ENCODE data around the gene PAK1.

The PAK1 gene

DNA sequence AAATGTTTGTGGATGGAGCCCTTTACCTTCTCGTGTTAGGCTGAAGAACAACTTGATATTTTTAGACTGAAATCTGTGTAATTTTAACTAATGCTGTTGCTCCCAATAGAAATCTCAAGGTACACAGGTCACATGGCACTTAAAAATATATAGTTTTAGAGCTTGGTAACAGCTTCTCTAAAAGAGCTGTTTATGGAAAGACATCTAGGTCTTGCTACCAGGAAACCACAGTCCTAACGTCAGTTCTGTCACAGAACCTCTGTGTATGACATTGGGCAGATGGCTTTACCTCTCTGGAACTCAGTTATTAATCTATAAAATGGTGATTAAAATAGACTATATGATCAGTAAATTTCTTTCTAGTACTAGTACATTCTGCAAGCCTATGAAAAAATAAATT lies 35.4 kb downstream of the PAK1 start:
- DNase-seq (ENCODE audit: low read depth in 4 of 4, low spot score in 1 of 4): no peak

- DNase-seq (ENCODE audit: low read depth in 4 of 4, low spot score in 1 of 4): no peak
Measured at GRCh38 chr11:77436969-77437368, 36.9 kb downstream of the PAK1 start.

GRCh38 chr11:77436506-77436905 lies 37.4 kb downstream of the PAK1 start:
- DNase-seq (ENCODE audit: low read depth in 4 of 4, low spot score in 1 of 4): no peak

DNA sequence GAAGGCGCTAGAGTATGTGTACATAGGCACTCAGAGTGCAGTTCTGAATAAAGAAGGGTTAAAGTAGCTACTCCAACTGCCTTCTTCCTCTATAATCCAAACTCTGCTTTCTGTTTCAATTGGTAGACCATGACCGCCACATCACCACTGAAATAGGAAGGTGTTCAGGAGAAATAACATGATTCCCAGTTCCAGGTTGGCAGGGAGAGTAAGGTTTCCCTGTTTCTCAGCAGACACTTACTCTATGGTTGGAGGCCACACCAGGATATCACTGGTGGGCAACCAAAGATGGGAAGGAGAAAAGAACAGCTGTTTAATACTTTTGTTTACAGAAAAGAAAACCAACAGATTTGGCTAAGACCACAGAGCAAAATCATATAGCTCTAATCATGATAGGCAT lies 37.9 kb downstream of the PAK1 start:
- no peak for DNase-seq (ENCODE audit: low read depth in 4 of 4, low spot score in 1 of 4)

DNA sequence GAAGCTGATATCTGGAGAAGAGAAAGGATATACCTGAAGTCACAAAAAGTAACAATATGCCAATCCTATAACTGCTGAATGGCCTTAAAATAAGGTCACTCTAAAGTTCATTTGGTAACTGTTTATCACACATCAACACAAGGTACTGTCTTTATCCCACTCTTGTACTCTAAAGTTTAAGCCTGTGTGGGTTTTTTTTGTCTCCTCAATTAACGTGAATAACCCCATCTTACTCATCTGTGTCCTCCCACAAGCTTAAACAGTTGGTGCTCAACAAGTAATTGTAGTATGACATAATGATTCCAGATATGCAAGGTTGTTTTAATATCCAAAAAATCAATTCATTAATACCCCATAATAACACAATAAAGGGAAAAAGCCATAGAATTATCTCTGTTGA lies 42.1 kb downstream of the PAK1 start:
- no peak for DNase-seq (ENCODE audit: low read depth in 4 of 4, low spot score in 1 of 4)

DNA sequence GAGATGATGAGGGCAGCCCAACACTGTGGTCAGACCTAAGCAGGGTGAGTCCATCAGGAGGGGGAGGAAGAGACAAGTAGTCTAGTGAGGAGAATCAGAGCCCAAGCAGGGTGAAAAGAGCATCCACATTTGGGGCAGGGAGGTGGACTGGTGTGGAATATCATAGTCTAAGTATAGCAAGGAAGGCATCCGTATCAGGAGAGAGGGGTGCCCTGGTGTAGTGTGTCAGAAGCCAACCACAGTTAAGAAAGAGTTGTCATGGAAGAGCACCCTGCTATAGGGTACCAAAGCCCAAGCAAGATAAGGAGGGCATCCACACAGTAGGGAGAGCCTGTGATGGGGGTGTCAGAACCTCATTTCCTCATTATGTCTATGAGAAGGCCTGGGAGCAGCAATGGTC lies 45.3 kb downstream of the PAK1 start:
- DNase-seq (ENCODE audit: low read depth in 4 of 4, low spot score in 1 of 4): no peak

- DNase-seq (ENCODE audit: low read depth in 4 of 4, low spot score in 1 of 4): no peak
Measured at GRCh38 chr11:77425346-77425745, 48.5 kb downstream of the PAK1 start.

GRCh38 chr11:77424644-77425043 lies 49.2 kb downstream of the PAK1 start:
- DNase-seq (ENCODE audit: low read depth in 4 of 4, low spot score in 1 of 4): no peak

DNA sequence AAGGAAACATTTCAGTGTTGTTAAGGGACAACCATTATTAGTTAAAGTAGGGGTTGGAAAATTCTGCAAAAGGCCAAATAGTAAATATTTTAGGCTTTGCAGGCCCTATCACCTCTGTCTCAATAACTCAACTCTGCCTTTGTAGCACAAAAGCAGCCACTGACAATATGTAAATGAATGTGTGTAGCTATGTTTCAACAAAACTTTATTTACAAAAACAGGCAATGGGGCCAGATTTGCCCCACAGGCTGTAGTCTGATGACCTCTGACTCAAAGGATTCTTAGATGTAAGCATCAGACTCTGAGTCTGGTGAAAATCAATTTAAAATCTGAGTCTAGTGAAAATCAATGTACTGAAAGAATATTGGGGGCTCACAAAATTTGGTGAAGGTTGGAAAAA lies 50.3 kb downstream of the PAK1 start:
- no peak for DNase-seq (ENCODE audit: low read depth in 4 of 4, low spot score in 1 of 4)

DNA sequence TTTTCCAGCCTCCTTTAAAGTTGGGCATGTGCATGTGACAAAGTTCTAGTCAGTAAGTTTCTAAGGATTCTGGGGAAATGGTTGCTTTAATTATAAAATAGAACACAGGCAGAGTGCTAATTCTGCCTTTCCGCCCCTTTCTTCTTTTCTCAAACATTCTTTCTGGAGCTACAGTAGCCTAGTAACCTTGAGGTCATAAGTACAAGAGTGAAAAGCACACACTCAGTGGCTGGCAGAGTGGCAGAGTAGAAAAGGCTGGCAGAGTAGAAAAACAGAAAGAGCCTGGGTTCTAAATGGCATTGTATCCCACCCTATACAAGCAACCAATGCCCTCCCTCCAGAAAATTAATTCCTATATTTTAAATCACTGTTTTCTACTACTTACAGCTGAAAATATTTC lies 51.2 kb downstream of the PAK1 start:
- no peak for DNase-seq (ENCODE audit: low read depth in 4 of 4, low spot score in 1 of 4)

GRCh38 chr11:77421041-77421723 lies 52.7 kb downstream of the PAK1 start:
- no peak for DNase-seq (ENCODE audit: low read depth in 4 of 4, low spot score in 1 of 4)

DNA sequence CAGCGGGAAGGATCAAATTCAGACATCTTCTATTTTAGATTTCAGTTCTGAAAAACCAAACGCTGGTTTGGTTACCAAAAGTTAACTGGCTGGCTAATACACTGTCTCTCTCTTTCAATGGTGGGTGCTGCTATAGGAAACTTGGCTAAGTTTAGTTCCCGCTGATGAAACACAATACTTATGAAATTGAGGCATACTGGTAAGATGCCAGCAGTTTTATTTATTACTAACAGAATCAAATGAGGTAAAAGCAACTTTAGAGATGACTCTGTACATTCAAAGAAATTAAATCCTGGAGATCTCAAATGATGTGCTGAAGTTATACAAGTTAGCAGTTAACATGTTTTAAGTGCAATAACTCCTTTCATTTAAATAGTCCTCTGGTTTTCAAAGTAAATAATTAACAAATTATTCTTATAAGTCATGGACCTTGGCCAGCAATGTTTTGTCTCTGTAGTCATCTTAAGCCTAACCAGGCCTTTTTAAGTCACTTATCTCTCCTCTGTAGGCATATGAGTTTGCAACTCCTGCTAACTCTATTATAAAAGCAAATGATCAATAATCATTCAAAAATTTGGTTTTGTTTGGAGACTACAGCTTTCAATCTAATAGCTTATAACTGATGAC lies 54.8 kb downstream of the PAK1 start:
- no peak for DNase-seq (ENCODE audit: low read depth in 4 of 4, low spot score in 1 of 4)

DNA sequence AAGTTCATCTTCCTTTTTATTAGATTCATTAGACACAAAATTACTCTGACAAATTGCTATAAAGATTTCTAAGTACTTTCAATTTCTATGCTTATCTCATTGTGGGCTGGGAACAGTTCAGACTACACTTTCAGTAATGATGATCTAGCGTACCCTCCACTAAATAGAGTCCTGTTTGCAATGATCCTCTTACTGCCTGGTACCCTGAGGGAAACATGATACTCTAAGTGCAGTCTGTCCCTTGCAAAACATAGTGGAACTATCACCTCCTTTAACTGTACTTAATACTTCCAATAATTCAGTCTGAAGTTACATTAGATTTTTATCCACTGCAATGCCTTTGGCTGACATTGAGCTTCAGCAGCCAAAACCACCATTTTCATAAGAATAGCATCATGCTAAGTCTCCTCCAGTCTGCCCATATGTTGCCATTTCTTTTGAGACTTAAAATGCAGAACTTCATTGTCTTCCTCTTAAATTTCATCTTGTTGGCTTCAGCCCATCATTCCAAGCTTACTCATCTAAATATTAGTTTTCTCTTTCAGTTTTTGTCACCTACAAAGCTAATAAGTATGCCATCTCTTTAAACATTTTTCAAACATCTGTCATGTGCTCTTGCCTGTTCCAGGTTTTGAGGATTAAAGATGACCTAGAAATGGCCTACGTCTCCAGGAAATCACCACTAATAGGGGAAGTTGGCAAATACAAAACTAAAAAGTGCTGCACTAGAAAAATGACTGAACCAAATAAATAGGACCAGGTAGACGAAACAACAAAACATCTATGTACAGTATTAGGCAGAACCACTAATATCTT lies 55.5 kb downstream of the PAK1 start:
- DNase-seq (ENCODE audit: low read depth in 4 of 4, low spot score in 1 of 4): no peak

GRCh38 chr11:77416357-77416756 lies 57.5 kb downstream of the PAK1 start:
- no peak for DNase-seq (ENCODE audit: low read depth in 4 of 4, low spot score in 1 of 4)

GRCh38 chr11:77413850-77414460 lies 59.9 kb downstream of the PAK1 start:
- DNase-seq (ENCODE audit: low read depth in 4 of 4, low spot score in 1 of 4): no peak

- no peak for DNase-seq (ENCODE audit: low read depth in 4 of 4, low spot score in 1 of 4)
Measured at GRCh38 chr11:77412814-77413213, 61.1 kb downstream of the PAK1 start.

DNA sequence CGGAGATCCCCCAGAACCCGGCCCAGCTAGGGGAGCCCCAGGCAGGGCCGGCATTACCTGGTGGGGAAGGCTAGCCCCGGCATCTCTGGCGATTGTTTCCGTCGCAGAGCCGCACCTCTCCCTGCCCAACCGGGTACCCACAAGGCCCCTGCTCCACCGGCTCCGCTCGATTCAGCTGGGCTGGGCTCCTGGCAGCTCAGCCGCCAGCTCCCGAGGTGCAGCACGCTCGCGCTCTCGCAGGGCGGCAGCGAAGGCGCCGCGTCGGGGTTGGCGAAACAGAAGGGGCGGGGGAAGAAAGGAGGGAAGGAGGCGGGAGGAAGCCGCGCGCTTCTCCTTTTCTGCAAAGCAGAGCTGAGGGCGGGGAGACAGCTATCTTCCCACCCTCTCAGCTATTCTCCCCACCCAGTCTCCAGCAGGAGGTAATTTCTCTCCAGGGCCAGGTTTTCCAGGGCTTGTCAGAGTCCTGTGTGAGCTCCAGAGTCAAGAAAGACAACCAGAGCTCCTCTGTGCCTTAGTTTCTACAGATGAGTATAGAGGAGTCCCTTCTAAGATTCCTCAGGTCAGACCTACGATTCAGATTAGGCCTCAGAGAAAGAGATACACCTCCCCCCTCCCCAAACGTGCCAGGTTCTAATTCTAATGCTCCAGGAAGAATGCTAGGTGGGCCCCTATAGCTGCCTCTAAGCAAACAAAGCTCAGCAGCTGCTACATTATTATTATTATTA lies 62.0 kb downstream of the PAK1 start:
- peak; percentile 40 to 75 (median 63) for DNase-seq (ENCODE audit: low read depth in 4 of 4, low spot score in 1 of 4)

DNA sequence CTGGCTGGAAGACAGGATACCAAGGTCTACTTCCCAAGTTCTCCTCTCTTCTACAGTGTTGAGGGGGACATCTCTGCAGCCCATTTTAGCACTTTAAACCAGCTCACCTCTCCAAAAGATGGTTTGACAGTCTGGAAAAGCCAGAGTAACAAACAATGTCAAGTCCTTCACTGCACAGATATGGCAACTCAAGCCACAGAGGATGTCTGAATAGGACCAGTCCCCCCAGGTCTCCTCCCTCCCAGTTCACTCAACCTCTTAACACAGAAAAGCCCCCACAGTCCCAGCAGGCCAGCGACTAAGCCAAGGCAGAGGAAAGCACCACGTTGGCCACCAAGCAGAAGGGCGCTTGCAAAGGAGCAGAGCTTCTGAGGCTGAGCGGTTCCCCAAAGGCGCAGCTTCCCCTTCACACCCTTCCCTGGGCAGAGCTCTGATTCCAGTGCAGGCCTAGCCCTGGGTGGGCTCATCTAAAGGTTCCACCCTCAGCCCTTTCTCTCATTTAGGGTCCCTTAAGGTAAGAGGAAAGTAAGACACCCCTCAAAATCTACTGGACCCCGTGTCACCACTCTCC lies 62.7 kb downstream of the PAK1 start:
- peak in 1 of 4 experiments; percentile 11 for DNase-seq (ENCODE audit: low read depth in 4 of 4, low spot score in 1 of 4)

- DNase-seq (ENCODE audit: low read depth in 4 of 4, low spot score in 1 of 4): no peak
Measured at GRCh38 chr11:77410076-77410827, 63.6 kb downstream of the PAK1 start.

- DNase-seq (ENCODE audit: low read depth in 4 of 4, low spot score in 1 of 4): no peak
Measured at GRCh38 chr11:77409046-77409445, 64.8 kb downstream of the PAK1 start.
